Breast epithelium (tissue), 3 donors: Measurements from ENCODE around the gene SPATA31A5.
"Not testable (repeated sequence)": the region's sequence is repeated elsewhere in the genome, so short reads cannot be mapped to it uniquely, and the experiment has no call there.

Source experiments
- POLR2A ChIP-seq: fragments of 450-650 bp; IDR thresholded peaks from one replicate; pipeline ENCODE4 v1.6.1; 2016; ENCODE audit warnings: antibody characterized with exemption, mild to moderate bottlenecking, moderate library complexity
- POLR2AphosphoS5 ChIP-seq, 3 donors: sonication (generic); formaldehyde crosslinking; IDR thresholded peaks; one replicate each; pipeline ENCODE4 v1.6.1; 2017; ENCODE audit warnings: antibody characterized with exemption in 3 of 3
- TF ChIP-seq, protein P1 (sequence below), 3 donors: fragments of 450-650 bp; IDR thresholded peaks; one replicate each; pipeline ENCODE4 v1.5.1; 2016 to 2017; ENCODE audit warnings: antibody characterized with exemption in 3 of 3, mild to moderate bottlenecking in 3 of 3, moderate library complexity in 3 of 3

DNA sequence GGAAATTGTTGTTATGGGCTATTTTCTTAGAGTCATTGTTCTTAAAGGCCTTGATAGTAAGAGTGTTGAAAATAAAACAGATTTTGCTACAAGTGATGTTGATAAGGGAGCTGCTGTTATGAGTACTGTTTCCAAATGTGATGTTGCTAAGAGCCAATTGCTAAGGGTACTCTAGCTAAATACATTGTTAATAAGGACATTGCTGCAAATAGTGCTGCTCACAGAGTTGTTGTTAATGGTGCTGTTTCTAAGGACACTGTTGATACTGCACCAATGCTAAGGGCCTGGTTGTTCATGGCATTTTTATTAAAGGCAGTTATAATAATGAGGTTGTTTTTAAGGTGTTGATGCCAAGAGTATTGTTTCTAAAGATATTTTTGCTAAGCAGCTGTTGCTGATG lies 52.2 kb downstream of the SPATA31A5 start:
- not testable (repeated sequence) for TF ChIP-seq POLR2A; POLR2AphosphoS5 (IDR thresholded peaks at IDR 0.05)
- TF ChIP-seq, protein P1, sequence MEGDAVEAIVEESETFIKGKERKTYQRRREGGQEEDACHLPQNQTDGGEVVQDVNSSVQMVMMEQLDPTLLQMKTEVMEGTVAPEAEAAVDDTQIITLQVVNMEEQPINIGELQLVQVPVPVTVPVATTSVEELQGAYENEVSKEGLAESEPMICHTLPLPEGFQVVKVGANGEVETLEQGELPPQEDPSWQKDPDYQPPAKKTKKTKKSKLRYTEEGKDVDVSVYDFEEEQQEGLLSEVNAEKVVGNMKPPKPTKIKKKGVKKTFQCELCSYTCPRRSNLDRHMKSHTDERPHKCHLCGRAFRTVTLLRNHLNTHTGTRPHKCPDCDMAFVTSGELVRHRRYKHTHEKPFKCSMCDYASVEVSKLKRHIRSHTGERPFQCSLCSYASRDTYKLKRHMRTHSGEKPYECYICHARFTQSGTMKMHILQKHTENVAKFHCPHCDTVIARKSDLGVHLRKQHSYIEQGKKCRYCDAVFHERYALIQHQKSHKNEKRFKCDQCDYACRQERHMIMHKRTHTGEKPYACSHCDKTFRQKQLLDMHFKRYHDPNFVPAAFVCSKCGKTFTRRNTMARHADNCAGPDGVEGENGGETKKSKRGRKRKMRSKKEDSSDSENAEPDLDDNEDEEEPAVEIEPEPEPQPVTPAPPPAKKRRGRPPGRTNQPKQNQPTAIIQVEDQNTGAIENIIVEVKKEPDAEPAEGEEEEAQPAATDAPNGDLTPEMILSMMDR (IDR thresholded peaks at IDR 0.05), result not testable (repeated sequence)
